SKM-1 (cell line): ENCODE results near the gene SPATA2L.
"Not testable (repeated sequence)": the region's sequence is repeated elsewhere in the genome, so short reads cannot be mapped to it uniquely, and the experiment has no call there.

Experiments used
- DNase-seq: peaks from one replicate; lab custom pipeline; 2025; ENCODE audit not compliant: unreplicated experiment; lab: John Stamatoyannopoulos, UW

The SPATA2L gene

GRCh38 chr16:89709166-89709565 is 7.7 kb upstream of the SPATA2L start:
- DNase-seq = no peak

- no peak for DNase-seq
Measured at GRCh38 chr16:89708481-89708931, 7.0 kb upstream of the SPATA2L start.

DNA sequence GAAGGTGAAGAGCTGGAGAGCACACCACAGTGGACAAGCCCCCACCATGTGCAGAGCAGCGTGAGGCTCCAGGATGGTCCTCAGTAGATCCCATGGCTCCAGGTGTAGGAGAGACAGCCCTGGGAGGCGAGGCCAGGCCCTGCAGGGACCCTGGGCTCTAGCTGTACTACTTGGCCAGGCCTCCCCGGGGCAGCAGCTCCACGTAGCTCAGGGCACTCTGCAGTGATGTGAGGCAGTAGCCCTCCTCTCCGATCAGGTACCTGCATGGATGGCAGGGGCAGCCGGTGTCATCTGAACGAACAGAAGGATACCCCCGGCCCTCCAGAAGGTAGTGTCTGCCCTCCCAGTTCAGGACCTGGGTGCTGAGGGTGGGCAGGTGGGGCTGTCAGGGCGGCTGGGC is 6.2 kb upstream of the SPATA2L start:
- DNase-seq = no peak

DNA sequence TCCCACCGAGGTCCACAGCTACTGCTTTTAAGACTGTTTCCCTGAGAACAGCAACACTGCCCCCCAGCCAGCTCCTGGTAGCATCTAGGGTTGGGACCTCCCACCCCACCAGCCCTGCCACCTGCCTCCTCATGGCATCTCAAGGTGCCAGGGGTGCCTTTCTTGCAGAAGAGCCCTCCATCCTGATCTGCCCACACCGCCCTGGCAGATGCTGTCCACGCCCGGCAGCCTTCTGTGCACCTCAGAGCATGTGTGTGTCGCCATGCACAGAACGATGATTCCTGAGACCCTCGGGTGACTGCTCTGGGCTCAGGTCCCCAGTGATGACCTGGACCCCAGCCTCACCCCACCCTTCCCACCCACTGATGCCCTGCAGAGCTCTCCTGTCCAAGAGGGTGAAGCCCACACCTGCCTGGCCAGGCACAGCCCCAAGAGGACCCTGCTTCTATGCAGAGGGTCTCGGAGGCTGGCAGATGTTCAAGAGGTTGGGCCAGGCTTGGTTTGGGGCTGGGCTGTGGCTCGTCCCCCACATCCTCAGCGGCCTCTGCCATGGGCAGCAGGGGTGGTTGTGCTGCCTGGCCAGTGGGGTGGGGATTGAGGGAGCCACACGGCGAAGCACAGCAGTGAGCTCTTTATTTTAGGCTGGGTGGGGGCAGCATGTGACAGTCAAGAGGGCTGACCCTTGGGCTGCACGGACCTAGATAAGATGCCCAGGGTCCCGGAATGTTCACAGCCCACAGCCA is 5.2 kb upstream of the SPATA2L start:
- no peak for DNase-seq

- DNase-seq = no peak
Measured at GRCh38 chr16:89705006-89705405, 3.5 kb upstream of the SPATA2L start.

GRCh38 chr16:89704281-89704680 is 2.8 kb upstream of the SPATA2L start:
- no peak for DNase-seq

- DNase-seq = no peak
Measured at GRCh38 chr16:89700649-89701424, 668 bp downstream of the SPATA2L start.

- DNase-seq = peak; percentile 99
Measured at GRCh38 chr16:89700100-89700648, 1.3 kb downstream of the SPATA2L start.

GRCh38 chr16:89699629-89700099 is 1.8 kb downstream of the SPATA2L start:
- DNase-seq = not testable (repeated sequence)

DNA sequence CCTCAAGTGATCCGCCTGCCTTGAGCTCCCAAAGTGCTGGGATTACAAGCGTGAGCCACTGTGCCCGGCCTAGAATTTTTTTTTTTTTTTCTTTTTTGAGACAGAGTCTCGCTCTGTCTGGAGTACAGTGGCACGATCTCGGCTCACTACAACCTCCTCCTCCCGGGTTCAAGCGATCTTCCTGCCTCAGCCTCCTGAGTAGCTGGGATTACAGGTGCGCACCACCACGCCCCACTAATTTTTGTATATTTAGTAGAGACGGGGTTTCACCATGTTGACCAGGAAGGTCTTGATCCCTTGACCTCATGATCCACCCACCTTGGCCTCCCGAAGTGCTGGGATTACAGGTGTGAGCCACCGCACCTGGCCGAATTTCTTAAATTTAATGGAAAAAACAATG is 2.8 kb downstream of the SPATA2L start:
- not testable (repeated sequence) for DNase-seq

- DNase-seq = no peak
Measured at GRCh38 chr16:89697616-89698331, 3.7 kb downstream of the SPATA2L start.

- no peak for DNase-seq
Measured at GRCh38 chr16:89697161-89697615, 4.3 kb downstream of the SPATA2L start.

DNA sequence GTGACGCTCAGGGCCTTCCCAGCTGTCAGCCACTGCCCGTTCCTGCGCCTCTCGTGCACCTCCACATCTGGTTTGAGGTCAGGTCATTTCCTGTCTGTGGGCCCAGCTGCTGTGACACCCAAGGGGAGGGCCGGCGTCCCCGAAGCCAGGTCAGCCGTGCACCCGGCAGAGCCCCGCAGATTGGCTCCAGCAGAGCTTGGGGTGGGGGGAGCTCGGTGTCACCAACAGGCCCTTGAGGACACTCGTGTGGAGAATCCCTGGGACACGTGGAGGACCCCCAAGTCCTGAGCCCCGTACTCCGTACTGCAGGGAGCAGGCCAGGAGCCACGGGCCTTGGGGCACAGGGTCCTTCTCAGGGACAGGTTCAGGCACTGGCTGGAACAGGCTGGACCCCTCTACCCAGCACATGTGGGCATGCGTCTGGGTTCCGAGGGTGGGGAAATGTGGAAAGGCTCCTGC is 4.8 kb downstream of the SPATA2L start:
- DNase-seq = no peak

DNA sequence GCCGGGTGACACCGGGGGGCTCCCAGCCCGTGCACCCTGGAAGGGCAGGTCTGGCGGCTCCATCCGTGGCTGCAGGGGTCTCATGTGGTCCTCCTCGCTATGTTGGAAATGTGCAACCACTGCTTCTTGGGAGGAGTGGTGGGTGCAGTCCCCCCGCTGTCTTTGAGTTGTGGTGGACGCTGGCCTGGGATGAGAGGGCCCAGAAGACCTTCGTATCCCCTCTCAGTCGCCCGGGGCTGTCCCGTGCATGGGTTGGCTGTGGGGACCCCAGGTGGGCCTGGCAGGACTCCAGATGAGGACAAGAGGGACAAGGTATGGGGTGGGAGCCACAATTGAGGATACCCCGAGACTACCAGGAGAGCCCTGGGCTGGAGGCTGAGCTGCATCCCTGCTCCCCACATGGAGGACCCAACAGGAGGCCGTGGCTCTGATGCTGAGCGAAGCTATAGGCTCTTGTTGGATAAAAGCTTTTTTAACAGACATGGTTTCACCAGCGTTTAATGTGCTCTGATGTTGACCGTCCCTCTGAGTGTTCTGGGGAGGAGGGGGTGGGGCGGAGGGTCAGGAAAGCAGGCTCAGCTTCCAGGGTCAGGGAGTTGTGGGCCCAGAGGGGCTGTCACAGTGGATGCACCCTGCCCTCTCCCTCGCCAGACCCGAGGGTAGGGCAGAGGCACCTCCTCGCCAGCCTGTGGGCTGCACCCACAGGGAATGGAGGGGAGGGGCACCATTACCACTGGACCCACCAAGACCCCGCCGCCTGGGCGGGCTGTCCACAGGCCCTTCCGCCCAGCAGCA is 5.4 kb downstream of the SPATA2L start:
- no peak for DNase-seq

GRCh38 chr16:89695086-89695874 is 6.2 kb downstream of the SPATA2L start:
- no peak for DNase-seq

GRCh38 chr16:89694784-89695085 is 6.8 kb downstream of the SPATA2L start:
- DNase-seq = not testable (repeated sequence)

- no peak for DNase-seq
Measured at GRCh38 chr16:89693931-89694783, 7.3 kb downstream of the SPATA2L start.

DNA sequence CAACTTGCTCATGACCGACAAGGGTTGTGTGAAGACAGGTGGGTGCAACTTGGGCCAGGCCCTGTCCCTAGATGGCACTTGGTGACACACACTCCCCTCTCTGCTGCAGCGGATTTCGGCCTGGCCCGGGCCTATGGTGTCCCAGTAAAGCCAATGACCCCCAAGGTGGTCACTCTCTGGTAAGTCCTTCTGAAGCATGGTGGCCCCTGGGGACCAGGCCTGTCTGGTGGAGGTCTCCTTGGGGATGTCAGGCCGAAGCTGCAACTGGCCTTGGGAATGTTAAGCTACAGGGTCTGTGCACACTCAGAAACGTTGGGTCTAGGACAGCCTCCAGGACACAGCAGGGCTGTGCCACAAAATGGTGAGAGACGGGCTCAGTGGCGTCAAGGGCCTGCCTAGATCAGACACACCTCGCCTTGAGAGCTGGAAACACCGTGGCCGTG is 8.2 kb downstream of the SPATA2L start:
- DNase-seq = no peak
